Pancreas (tissue), 10 donors: ENCODE data around the gene TJP2. TPM values are rescaled to one million over a fixed set of nuclear protein-coding genes. Genes with fewer than 3 reads are reported as not detected.

Experiments used
- ATAC-seq, 4 donors: fragments of 200-7000 bp; cut with Tn5 transposase; one replicate each; pipeline versions ENCODE4 v1.8.0 to v1.9.1; 2020; ENCODE audit warnings: mild to moderate bottlenecking in 4 of 4, moderate library complexity in 4 of 4
- DNase-seq, 6 donors: peaks; one replicate each; pipeline ENCODE4 v3.0.0-alpha.2; 2020
- FAIRE-seq: peaks from 2 replicates; lab custom pipeline; 2012; peaks lifted over from hg19 to GRCh38; lab: Jason Lieb, UNC
- H3K27ac ChIP-seq, 4 donors: fragments of 200-600 bp; sonication (generic); 1 replicate in 3 of 4; 2 replicates in 1 of 4; pipeline versions ENCODE4 v1.5.0 to v1.8.0; 2020
- H3K27me3 ChIP-seq, 4 donors: fragments of 200-600 bp; one replicate each; pipeline ENCODE4 v1.8.0; 2021
- H3K36me3 ChIP-seq, 3 donors: fragments of 200-600 bp; sonication (generic) in 1 of 3; one replicate each; pipeline versions ENCODE4 v1.5.0 to v1.8.0; 2020 to 2021
- H3K4me1 ChIP-seq, 3 donors: fragments of 200-600 bp; one replicate each; pipeline ENCODE4 v1.8.0; 2021
- H3K4me3 ChIP-seq, 4 donors: fragments of 200-600 bp; sonication (generic) in 2 of 4; one replicate each; pipeline versions ENCODE4 v1.5.0 to v1.8.0; 2020 to 2021
- H3K9me3 ChIP-seq, 4 donors: fragments of 200-600 bp; one replicate each; pipeline ENCODE4 v1.8.0; 2021
- WGBS, 2 donors: extraction: QIAGEN DNeasy Blood & Tissue Kit; methylation state at CpG; one replicate each; pipeline ENCODE4 v1.1.7; 2013; 5-methylcytosine and 5-hydroxymethylcytosine counted together
- intact Hi-C, 3 donors: fragments of 100-400 bp; cut with DNase I; formaldehyde crosslinking; loops; one replicate each; pipeline versions ENCODE4 v1.11.1 to v1.14.2; 2022
- polyA plus RNA-seq, 2 donors: library from polyadenylated mRNA; stranded (reverse); fragments of 200-250 nt; gene quantifications; one replicate each; pipeline ENCODE4 v1.2.3, GENCODE V29; 2013
- total RNA-seq, 6 donors: library from RNA; stranded (reverse); fragmentation: NEBNext Ultra II Directional in 4 of 6; extraction: Animal tissue kit (Norgen Biotek cat#: 25700) in 4 of 6; gene quantifications; one replicate each; pipeline versions ENCODE4 v1.2.1 to v1.2.4, GENCODE V29; 2021 to 2023
- TF ChIP-seq, protein P1 (sequence below), 4 donors: fragments of 200-600 bp; sonication (generic) in 3 of 4; IDR thresholded peaks; one replicate each; pipeline versions ENCODE4 v1.5.0 to v1.8.0; 2021; ENCODE audit warnings: antibody characterized with exemption in 4 of 4
- donor health status: healthy with polysubstance abuse.
- donor health status: DM: no; HTN: no; CAD: no; lungs with moderate emphysema.
- donor health status: DM: no; HTN: no; CAD: no.
- donor health status: control.
- donor health status: control.
- donor health status: Bipolar disorder and iron deficiency.
- donor health status: DM: yes; HTN: yes; CAD: no.
- donor health status: DM: no; HTN: no; CAD: no.
- donor health status: DM: no; HTN: no; CAD: no.
- donor health status: DM: yes; HTN: yes; CAD: no.

The TJP2 gene
- total and polyA plus RNA-seq, 8 donors = 24.1 to 70.3 (median 31.5) TPM

DNA sequence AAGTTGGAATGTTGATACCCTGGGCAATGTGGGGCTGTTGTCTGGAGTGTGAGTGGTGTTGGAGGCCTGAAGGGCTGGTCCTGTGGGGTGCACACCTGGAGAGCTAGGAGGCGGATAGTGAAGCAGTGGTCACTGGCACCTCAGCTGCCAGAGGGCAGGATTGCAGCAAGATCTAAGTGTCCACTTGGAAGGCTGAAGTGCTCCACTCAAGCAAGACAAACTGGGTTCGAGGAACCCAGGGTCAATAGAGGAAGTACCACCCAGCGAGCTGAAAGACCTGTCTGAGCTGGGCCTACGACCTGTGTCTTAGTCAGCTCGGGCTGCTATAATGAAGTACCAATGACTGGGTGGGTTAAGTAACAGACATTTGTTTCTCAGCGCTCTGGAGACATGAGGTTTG is 39.7 kb upstream of the TJP2 start:
- ATAC-seq (no peak), DNase-seq (no peak), FAIRE-seq (no peak)
- H3K27ac ChIP-seq = no peak overlapping the region
- H3K9me3 ChIP-seq = no peaks in the 10 kb centered on the region
- TF ChIP-seq, protein P1, sequence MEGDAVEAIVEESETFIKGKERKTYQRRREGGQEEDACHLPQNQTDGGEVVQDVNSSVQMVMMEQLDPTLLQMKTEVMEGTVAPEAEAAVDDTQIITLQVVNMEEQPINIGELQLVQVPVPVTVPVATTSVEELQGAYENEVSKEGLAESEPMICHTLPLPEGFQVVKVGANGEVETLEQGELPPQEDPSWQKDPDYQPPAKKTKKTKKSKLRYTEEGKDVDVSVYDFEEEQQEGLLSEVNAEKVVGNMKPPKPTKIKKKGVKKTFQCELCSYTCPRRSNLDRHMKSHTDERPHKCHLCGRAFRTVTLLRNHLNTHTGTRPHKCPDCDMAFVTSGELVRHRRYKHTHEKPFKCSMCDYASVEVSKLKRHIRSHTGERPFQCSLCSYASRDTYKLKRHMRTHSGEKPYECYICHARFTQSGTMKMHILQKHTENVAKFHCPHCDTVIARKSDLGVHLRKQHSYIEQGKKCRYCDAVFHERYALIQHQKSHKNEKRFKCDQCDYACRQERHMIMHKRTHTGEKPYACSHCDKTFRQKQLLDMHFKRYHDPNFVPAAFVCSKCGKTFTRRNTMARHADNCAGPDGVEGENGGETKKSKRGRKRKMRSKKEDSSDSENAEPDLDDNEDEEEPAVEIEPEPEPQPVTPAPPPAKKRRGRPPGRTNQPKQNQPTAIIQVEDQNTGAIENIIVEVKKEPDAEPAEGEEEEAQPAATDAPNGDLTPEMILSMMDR (IDR thresholded peaks at IDR 0.05) = no peak
- no peaks in the 10 kb centered on the region for H3K36me3 ChIP-seq
- no peak overlapping the region for H3K4me3 ChIP-seq
- 94% methylated on average over 6 of the region's 6 CpGs for WGBS, 2 donors
- H3K4me1 ChIP-seq = peaks cover 0 to 13% (median 5%) of the 10 kb centered on the region in 3 donors
- intact Hi-C loops = loop anchor here in 1 of 3 donors (10.0 kb wide), 1 partner anchor 80 kb away; no protein-coding TSS in a partner anchor
- H3K27me3 ChIP-seq = no peaks in the 10 kb centered on the region

DNA sequence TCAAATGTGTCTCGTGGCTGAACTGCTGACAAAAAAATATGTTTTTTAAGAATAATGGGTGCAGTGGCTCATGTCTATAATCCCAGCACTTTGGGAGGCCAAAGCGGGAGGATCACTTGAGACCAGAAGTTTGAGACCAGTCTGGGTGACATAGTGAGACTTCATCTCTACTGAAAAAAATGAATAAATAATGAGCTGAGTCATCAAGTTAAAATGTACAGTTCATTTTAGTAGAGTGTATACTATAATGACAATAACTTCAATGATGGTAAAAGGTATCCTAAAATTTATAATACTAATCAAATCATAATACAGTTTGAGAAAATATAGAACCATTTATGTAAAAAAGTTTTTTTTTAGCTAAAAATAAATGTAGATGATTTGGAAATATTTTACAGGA is 37.9 kb upstream of the TJP2 start:
- Histone ChIP-seq H3K27ac (no peak overlapping the region), H3K9me3 (no peaks in the 10 kb centered on the region), H3K27me3 (no peaks in the 10 kb centered on the region), H3K4me1 (peaks cover 0 to 5% (median 4%) of the 10 kb centered on the region in 3 donors), H3K36me3 (no peaks in the 10 kb centered on the region), H3K4me3 (no peak overlapping the region)
- intact Hi-C loops = loop anchor here in 1 of 3 donors (10.0 kb wide), 1 partner anchor 81 kb away; no protein-coding TSS in a partner anchor
- no peak for DNase-seq
- ATAC-seq = no peak
- WGBS, 2 donors = 92 to 96% methylated on average over 2 of the region's 2 CpGs
- TF ChIP-seq, protein P1 (IDR thresholded peaks at IDR 0.05) = no peak
- no peak for FAIRE-seq

DNA sequence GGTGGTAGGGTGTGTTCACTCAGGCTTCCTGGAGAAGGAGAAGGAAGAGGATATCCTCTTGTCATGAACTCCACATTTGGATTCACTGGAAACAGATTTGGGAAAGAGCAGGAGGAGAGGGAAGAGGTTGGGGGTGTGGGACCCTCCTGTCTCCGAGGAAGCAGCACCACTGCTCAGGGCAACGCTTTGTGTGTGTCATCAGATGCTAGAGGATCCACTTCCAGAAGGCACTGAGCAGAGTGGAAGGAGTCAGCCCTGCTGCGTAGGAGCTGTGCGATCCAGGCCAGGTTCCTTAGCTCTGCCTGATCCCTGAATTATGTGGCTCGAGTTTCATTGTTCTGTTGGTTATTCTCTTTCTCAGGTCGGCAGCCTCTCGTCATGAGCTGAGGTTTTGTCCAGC is 37.3 kb upstream of the TJP2 start:
- peaks cover 0 to 5% (median 0%) of the 10 kb centered on the region in 3 donors for H3K4me1 ChIP-seq
- FAIRE-seq = no peak
- intact Hi-C loops = loop anchor here in 1 of 3 donors (10.0 kb wide), 1 partner anchor 82 kb away; no protein-coding TSS in a partner anchor
- TF ChIP-seq, protein P1 (IDR thresholded peaks at IDR 0.05) = no peak
- no peak for DNase-seq
- H3K36me3 ChIP-seq = no peaks in the 10 kb centered on the region
- no peak overlapping the region for H3K27ac ChIP-seq
- no peaks in the 10 kb centered on the region for H3K9me3 ChIP-seq
- H3K27me3 ChIP-seq = no peaks in the 10 kb centered on the region
- 82 to 87% methylated on average over 7 of the region's 7 CpGs for WGBS, 2 donors
- no peak for ATAC-seq
- H3K4me3 ChIP-seq = no peak overlapping the region

DNA sequence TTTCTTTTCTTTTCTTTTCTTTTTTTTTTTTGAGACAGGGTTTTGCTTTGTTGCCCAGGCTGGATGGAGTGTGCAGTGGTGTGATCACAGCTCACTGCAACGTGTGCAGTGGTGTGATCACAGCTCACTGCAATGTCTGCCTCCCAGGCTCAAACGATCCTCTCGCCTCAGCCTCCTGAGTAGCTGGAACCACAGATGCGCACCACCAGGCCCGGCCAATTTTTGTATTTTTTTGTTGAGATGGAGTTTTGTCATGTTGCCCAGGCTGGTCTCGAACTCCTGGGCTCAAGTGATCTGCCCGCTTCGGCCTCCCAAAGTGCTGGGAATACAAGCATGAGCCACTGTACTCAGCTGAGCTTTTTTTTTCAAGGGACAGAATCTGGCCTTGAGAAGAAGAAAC is 36.8 kb upstream of the TJP2 start:
- FAIRE-seq = no peak
- DNase-seq = no peak
- 92 to 95% methylated on average over 8 of the region's 8 CpGs for WGBS, 2 donors

DNA sequence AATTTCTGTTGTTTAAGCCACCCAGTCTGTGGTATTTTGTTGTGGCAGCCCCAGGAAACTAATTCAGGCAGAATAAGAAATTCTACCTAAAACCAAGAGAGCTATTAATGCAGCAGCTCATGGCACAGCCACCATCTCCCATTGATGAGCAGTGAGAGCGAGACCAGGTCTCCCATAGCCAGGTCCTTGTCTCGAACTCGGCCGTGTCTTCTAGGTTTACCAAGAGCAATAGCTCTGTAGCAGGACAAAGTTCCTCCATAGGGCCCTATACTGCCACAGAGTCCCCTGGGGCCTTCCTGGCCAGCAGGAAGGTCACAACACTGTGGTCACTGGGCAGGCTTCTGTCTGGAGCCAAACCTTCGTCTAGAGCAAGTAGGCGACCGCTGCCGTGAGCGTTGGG is 34.5 kb upstream of the TJP2 start:
- Histone ChIP-seq H3K36me3 (no peaks in the 10 kb centered on the region), H3K27me3 (no peaks in the 10 kb centered on the region), H3K4me3 (no peak overlapping the region), H3K27ac (no peak overlapping the region), H3K4me1 (no peaks in the 10 kb centered on the region), H3K9me3 (no peaks in the 10 kb centered on the region)
- 92 to 94% methylated on average over 9 of the region's 9 CpGs for WGBS, 2 donors
- FAIRE-seq (no peak), ATAC-seq (no peak), DNase-seq (no peak)
- TF ChIP-seq, protein P1 (IDR thresholded peaks at IDR 0.05) = no peak
- intact Hi-C loops = loop anchor here in 1 of 3 donors (10.0 kb wide), 1 partner anchor 85 kb away; no protein-coding TSS in a partner anchor

More for the DNA sequence above, 36.8 kb upstream of the TJP2 start:
- intact Hi-C loops = loop anchor here in 1 of 3 donors (10.0 kb wide), 1 partner anchor 83 kb away; no protein-coding TSS in a partner anchor
- H3K4me3 ChIP-seq = no peak overlapping the region
- no peaks in the 10 kb centered on the region for H3K27me3 ChIP-seq
- no peaks in the 10 kb centered on the region for H3K4me1 ChIP-seq
- H3K36me3 ChIP-seq = no peaks in the 10 kb centered on the region
- no peak overlapping the region for H3K27ac ChIP-seq
- TF ChIP-seq, protein P1 (IDR thresholded peaks at IDR 0.05) = no peak
- H3K9me3 ChIP-seq = no peaks in the 10 kb centered on the region
- no peak for ATAC-seq
